Ishikawa (cell line): ENCODE data around the gene CBX1.

ENCODE experiments used
- CEBPB ChIP-seq: IDR thresholded peaks from 2 replicates; pipeline ENCODE4 v1.6.1; 2012
- FOXM1 ChIP-seq: IDR thresholded peaks from 2 replicates; pipeline ENCODE4 v1.6.1; 2012; ENCODE audit warnings: low read depth, borderline replicate concordance
- NFIC ChIP-seq: IDR thresholded peaks from 2 replicates; pipeline ENCODE4 v1.6.1; 2012
- RAD21 ChIP-seq: IDR thresholded peaks from 2 replicates; pipeline ENCODE4 v1.6.1; 2012; ENCODE audit warnings: low read depth
- TCF12 ChIP-seq: IDR thresholded peaks from 2 replicates; pipeline ENCODE4 v1.6.1; 2012; ENCODE audit warnings: low read depth
- YY1 ChIP-seq: IDR thresholded peaks from 2 replicates; pipeline ENCODE4 v1.6.1; 2012; ENCODE audit warnings: low read depth

DNA sequence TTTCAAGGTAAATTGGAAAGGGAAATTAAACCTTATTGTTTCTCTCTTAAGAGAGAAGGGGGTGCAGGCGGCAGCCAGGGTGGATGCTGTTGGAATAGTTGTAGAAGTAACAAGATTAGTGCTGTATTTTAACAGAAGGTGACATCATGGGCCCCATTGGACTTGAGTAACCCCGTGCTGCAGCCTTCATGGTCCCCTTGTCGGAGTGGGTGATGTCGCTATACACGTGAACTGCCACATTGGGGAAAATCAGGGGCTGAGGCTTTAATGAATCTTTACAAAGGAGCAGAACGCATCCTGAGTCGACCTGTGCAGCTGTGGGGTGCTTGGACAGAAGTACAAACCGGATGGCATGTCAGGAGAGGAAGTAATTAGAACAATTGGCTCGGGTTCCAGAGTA is 9.5 kb upstream of the CBX1 start:
- TF ChIP-seq TCF12: no peak
- TF ChIP-seq RAD21: no peak
- TF ChIP-seq CEBPB: no peak
- no peak for TF ChIP-seq FOXM1
- no peak for TF ChIP-seq YY1
- TF ChIP-seq NFIC: no peak
